GM04504 (cell line): ENCODE measurements around the gene ABCC9.

Experiments
- DNase-seq: peaks from one replicate; pipeline ENCODE4 v3.0.0-alpha.2; 2012; ENCODE audit warnings: low read depth

The ABCC9 gene

DNA sequence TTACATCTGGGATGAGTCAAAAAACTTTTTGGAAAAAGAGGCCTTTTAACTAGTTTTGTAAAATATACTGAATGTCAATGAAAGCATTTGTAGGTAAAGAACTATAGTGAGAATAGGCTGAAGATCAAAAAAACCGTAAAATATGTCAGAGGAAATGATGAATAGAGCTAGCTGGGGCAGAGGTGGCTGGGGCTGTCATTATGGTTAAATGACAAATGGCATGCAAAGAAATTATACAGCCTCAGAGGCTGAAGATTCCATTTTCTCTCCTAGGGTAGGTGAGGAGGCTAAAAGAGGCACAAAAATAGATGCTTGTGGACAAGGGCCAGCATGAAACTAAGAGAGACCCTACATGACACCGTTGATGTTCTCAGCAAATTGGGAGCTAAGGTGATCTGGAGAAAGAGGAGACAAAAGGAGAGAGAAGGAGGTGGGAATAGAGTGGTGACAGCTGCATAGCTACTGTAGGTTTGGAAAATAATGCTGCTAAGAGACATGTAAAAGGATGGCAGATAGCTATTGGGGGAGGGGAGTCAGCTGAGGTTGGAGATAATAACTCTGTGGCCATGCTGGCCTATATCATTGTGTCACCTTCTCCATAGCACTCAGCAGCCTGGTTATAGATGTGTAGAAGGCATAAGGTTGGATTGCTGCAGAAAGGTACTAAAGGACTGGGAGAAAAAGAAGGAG is 63.8 kb downstream of the ABCC9 start:
- no peak for DNase-seq

DNA sequence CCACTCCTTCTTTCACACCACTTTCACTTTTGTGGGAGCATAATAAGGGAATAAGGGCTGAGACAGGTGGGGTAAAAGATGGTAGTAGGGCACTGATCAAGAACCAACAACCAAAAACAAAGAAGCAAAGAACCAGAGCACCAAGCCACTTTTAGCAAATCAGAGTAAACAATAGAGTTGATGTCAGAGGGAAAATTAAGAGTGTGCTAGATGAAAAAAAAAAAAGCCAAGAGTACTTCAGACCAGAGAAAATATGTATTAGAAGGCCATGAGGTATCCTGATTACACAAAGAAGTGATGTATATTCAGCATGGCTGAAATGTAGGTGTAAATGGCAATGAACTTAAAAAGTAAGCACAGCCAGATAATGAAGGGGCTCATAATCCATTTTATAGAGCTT is 75.4 kb downstream of the ABCC9 start:
- DNase-seq: no peak

DNA sequence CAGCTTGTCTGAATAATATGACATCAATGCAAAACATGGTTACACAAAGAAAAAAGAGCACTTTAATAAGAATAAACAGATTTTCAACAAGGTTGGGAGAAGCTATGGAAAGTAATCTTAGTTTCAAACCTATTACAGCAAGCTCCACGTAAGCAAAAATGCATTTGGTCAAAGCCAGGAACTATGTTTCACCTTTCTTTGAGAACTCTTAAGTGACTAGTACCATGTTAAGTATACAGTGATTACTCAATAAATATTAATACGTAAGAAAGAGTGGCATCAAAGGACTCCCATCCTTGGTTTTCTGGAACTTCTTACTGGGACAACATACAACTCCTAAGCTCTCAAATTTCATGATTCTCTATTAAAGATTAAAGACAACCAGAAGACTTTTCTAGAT is 80.7 kb downstream of the ABCC9 start:
- DNase-seq: no peak

DNA sequence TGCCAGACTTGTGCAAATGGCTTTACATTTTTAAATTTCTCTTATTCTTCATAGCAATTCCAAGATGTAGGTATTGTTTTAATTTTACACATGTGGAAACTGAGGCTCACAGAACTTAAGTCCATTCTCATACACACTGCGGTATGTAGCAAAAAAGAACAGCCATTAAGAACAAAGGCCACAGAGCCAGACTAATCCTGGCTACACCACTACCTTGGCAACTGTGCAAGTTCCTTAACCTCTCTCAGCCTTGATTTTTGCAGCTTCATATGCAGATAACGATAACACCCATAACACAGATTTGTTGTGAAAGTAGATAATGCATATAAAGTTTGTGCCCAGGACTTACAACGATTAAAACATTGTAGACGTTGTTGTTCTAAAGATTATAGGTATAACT is 81.1 kb downstream of the ABCC9 start:
- no peak for DNase-seq

DNA sequence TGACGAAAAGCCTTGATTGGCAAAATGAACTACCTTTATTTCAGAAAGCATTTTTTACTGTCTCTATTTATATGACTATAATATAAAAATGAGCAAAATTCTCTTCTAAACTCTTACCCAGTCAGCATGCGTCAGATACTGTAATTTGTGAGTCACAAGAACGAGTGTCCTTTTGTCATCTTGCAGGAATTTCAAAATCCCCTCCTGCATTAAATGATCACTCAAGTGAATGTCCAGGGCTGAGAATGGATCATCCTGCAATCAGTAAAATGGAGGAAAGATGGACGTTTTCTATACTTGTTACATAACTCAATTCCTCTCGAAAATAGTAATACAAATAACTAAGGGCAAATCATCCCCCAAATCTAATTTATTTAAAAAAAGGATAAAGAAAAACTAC is 89.0 kb downstream of the ABCC9 start:
- DNase-seq: peak; percentile 25

DNA sequence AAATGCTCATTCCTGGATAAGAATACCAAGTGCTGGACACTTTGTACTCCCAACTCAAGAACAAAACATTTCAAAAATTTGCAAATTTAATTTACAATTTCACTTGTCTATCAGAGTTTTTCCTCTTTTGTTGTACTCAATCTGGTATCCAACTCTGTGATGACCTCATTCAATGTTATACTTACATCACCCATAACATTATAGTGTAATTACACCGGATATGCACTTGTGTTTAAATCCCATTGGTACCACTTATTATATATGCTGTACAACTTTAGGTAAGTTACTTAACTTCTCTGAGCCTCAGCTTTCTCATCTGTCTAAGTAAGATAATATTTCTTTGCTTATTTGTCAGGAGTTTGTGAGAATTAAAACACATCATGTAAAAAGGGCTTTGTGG is 90.1 kb downstream of the ABCC9 start:
- no peak for DNase-seq

DNA sequence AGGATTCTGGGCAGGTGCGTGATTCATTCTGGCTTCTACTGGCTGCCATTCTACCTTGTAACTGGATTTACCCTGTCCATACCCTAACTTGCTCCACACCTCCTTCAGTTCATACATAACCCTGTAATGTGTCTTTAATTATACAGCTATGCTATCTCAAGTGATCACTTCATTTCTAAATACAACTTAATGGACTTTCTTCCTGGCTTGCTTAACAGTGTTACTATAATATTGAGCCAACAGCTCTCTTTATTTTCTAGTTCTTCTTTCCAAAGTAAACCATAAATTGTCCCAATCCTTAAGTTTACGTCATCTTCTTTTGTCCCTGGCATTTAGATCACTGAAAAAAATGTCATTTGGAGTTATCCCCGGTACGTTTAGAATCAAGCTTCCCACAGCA is 90.8 kb downstream of the ABCC9 start:
- DNase-seq: no peak

DNA sequence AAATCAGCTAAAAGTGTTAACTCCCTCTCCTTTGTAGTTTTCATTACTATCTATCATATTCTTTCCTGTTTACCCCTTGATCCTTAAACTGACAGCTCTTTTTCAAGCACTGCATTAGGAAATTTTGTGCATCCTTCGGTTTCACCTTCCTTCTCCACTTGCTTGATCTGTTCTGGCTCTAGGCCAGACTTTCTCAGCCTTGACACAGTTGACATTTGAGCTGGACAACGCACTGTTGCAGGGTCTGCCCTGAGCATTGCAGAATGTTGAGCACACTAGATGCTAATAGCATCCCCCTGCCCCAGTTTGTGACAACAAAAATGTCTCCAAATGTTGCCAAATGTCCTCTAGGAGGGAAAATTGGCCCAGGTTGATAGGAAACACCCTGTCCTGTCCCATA is 91.3 kb downstream of the ABCC9 start:
- DNase-seq: no peak

DNA sequence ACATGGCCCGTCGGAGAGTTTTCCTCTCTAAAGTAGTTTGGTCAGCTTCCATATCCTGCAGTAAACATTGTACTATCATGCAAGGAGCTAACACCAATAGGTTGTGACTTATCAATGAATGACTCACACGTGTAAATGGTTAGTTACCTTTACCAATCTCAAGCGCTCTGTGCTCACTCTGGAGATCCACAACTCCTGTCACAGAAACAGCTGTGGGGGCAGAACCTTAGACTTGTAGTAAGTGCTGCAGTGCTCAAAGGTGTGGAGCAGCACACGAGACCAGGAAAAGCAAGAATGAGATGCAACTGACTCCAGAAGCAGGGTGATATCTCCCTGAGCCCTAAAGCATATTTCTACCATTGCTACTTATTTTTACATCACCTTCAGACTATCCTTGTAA is 93.0 kb downstream of the ABCC9 start:
- no peak for DNase-seq

DNA sequence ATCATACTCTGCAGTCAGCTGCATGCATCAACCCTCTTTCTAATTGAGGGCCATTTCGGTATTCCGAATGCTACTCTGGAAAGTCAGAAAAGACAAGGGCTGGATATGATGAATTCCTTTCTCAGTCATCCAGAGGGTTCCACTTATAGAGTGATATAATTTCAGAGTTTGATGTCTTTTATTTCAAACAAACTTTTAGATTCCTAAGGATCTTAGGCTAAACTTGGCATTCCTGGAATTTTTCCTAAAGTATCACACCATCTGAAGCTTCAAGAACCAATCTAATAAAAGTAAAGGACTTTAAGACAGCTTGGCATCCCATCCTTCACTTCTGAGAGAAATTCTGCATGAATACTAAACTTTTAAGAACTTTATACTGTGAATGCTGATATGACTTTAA is 97.4 kb downstream of the ABCC9 start:
- no peak for DNase-seq

DNA sequence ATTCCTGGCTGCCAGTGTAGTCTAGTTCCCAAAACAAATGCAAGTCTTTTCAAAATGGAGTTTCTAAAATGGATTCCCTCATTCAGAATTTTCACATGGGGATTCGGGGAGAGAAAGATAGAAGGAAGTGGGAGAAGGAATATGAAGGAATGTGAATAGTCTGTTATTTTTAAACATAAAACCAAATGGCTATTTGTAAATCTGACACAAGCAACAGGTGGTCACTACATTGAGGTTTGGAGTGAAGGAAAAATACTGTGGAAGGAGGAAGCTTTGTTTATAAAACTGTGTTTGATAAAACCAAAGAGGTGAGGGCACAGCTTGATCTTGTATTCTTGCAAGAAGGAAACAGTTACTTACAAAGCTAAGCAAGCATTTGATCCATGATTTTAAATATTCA is 101.5 kb downstream of the ABCC9 start:
- no peak for DNase-seq

DNA sequence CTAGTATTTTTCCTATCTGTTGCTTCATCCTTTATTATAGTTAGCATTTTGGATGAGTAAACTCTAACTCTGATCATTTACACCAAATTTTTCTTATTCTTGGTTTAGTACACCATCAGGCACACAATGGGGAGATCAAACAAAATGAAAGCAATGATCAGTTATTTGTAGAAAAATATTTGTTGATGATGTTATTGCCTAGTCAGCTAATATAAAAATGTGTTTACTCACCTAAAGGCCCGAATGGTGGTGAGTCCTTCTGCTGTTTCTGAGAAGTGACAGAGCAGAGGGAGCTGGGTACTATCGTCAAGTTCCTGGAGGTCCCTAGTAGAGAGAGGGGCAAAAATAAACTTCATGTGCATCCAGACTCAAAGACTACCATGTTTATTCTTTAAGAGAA is 103.4 kb downstream of the ABCC9 start:
- no peak for DNase-seq

DNA sequence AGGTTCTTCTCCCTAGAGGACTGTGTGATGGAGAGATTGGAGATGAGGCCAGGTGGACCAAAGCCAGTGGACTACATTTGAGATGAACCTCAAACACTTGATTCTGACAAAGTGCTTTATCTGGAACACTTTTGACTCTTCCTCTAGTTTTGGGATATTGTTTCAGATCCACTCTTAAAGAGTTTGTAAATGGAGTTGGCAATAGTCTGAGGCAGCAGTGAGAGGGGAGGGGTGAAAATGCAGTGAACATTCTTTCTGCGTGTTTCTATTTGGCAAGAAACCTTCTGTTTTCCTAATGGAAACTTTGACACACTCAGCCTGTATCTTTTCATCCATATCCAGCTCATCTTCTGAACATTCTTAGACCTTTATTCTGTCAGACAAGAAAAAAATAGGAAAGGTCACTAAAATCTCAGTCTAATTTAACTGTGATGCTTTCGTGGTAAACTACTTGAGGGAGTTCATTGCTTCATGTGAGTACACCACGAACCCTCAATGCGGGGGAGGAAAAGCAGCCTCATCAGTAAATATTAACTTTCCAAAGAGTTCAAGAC is 109.4 kb downstream of the ABCC9 start:
- DNase-seq: no peak

DNA sequence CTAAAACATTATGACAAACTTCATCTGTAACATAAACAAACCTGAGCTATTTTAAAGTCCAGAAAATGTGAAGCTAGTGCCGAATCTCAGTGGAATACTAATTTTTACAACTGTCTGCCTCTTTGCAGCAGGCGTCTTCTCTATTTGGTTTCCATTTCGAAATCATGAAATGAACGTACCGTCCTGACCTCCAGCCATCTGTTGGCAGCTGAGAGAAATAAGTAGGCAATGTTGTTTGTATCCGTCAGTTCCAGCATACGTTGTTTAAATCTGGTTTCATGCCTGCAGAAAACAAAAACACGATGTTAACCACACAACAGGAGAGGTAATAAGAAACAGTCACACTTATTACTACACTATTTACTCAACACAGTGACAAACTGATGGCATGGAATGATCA is 112.4 kb downstream of the ABCC9 start:
- DNase-seq: no peak

DNA sequence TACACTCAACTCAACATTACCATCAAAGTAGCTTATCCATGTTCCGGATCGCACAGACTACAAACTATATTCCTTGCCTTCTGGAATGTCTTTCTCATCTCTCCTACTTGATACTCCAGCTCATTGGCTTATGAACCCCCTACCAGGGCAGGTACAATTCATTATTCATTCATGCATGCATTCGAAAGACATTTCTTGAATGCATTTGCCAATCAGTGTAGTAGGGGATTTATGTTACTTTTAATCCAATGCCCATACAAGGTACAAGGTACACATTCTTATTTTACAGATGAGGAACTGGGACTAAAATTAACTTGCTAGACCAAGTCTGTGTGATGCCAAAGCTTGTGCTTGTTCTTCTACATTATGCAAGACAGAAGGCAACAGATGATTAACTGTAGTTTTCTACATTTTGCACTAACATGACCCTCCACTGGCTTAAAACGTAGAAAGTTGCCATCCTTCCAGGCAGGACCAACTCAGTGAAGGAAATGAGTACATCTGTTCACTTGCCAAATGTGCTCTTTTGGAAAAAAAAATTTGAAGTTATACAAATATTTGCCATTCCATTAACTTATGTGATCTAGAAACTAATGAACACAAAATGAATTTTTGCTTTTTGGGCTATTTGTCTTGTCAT is 113.0 kb downstream of the ABCC9 start:
- DNase-seq: no peak

DNA sequence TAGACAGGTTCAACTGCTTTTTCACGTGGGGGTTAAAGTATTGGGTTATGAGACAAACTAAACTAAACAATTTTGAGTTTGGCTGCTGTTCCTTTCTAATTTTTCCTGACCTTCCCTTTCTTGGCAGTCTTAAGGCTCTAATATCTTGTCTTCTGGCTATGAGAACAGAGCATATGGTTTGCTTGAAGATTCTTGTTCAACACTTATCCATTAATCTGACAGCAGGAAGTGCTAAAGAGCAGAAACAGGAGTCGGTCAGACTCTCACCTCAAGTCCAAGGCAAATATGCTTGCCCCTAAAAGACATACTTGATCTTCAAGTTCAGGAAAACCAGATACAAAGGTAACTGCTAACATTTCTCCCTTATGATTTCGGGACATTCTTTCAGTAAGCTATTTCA is 114.1 kb downstream of the ABCC9 start:
- DNase-seq: no peak

DNA sequence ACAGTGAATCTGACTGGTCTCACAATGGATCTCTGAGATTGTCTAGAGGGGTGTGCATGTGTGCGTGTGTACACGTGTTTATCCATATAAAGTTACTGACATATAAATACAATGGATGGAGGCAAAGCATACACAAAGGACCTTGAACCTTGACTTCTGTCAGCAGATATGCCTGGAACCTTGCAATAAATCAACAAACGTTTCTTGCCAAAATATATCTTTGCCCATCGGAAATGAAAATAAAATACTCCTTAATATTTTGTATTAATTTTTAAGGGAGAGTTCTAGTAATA is 114.7 kb downstream of the ABCC9 start:
- DNase-seq: no peak

DNA sequence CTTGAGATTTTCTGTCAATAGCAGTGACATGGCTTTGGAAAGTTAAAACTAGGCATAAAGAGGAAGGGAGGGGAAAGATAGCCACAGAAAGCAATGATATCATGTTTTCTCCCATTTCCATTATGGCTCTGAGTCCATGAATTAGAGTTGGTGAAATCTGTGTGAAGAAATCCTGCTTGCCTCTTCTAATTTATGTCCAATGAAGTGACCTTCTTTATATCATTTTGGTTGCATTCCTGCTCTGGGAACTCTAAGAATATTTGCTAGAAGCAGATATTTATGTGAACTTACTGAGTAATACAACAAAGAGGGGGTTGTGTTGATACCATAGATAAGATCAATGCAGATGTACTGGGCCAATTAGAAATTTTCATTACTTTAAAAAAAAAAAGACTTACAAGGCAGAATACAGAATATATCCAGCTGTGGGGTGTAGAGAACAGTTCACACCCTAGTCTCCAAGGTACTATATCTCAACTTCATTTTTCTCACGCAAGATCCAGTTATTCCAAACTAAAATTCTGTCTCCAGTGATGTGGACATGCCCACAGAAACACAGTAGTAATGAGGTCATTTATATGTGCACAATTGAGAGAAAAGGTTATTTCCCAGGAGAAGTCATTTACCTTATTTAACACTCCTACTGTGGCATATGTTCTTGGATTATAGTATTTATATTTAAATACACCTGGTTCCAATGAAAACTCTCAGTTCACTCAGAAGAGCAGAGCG is 115.2 kb downstream of the ABCC9 start:
- no peak for DNase-seq

DNA sequence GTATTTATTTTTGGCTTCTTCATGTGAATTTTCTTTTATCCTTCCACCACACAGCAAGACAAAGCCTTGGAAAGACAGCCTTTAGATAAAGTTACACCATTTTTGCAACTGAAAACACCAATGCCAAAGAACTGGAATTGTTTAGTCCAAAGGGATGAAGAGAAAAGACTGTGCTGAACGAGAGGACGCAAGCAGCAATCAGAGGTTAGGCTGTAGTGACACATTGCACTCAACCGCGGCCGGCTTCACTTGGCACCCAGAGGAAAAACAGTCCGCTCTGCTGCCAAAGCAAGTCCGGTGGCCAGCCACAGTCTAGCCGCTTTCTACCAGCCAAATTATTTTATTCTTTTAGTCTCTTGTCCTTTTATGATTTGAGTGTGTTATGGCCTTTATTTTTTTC is 117.6 kb downstream of the ABCC9 start:
- DNase-seq: no peak

DNA sequence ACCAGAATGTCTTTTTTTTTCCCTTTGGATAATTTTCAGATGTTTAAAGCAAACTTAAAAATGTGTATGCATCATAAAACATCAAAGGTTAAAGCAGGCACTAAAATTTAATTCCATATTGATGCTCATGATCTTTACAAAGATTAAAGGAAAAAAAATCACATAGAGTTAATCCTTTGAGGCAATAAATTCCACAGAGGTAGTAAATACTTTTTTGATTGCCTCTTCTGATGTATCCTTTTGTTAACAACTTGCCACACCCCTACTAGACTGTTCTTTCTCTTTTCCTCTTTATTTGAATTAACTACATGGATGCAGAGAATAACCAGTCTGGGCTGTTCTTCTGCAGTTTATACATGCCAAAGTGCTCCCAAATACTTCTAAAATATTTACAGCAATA is 121.5 kb downstream of the ABCC9 start:
- no peak for DNase-seq

DNA sequence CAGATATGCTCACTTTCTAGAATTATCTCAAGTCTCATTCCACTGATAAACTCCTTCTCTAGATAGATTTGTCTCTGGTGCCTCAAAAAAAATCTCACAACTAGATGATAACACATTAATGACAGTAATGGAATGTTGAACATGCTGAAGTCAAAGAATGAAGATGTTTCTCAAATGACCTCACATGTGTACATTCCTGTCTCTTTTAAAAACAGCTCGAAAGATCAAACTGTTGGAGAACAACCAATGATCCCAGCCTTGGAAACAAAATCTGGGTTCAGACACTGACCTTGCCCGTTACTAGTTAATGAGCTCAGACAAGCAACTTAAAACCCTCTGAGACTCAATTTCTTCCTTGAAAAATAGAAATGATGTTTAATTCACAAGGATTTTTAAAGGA is 122.0 kb downstream of the ABCC9 start:
- DNase-seq: peak; percentile 18

DNA sequence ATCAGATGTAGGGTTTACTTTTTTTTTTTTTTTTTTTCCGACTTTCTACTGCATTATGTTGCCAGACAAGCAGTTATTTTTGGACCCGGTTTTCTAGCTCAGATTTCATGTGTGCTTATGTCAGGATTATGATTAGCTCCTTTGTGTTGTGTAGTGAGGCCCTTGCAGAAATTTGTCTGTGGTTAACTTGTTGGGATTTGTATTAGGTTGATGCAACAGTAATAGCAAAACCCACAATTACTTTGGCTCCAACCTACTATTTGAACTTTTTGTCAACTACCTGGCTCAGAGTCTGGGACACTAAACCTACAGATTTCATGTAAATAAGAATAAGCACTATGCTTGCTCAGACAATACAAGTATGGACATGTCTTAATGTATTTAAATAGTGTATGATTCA is 122.6 kb downstream of the ABCC9 start:
- no peak for DNase-seq

DNA sequence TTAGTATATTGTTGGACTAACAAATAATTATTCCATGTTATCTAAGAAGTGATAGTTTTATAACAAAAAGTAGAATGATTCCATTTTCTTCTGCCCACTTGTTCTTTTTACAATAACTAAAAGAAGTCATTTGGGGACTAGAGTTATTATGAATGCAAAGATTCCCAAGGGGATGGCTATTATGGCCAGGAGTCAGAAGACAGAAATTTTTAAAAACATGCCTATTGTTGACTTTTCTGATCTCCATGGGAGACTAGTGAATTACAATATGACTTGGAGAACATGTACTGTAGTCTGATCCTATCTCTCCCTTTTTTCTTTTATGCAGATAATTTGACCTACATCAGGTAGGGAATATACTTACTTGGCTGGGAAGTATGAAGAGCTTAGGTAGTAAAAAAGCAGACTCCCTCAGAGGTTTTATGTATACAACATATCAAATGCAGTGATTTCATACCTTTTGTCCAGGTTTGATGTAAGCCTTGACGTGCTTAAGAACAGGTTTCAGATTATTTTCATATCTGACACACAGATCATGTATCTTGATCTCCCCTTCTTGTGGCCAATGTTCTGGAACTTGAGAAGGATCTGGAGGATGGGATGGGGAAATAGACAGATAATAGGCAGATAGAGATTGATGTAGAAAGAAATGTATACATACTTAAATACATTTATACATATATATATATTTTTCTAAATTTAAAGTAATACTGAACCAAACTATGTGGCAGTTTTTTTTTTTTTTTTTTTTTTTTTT is 125.7 kb downstream of the ABCC9 start:
- no peak for DNase-seq
